ENCODE measurements around the gene IL10RA. TPM values are rescaled to one million over a fixed set of nuclear protein-coding genes. Genes with fewer than 3 reads are reported as not detected.

IL10RA gene
- total and polyA plus RNA-seq, 10 donors, result 32.9 to 239 (median 156) TPM

DNA sequence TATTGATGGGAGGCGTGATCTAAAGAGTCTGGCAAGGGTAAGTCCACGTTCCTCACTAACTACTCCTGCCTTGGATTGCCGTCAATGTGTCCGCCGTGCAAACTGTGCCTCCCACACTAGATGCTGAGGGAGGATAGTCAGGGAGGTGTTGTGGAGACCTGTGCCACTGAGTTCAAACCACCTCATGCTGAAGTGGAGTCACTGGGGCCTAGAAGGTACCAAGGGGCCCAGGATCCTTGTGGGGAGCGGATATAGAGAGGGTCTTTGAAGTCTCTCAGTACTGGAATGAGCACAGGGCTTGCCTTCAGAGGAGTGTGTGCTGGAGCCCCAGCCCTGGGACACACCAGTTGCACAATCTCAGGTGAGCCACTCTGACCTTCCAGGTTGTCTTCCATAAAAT, 63.6 kb downstream of the IL10RA start:
- Histone ChIP-seq H3K36me3 (no peaks in the 10 kb centered on the region), H3K4me3 (no peak overlapping the region), H3K27me3 (replicated peaks in 1 of 7) (no peaks in the 10 kb centered on the region), H3K9me3 (no peaks in the 10 kb centered on the region), H3K27ac (peak overlapping the region in 3 of 8 donors; percentile 67 to 81 (median 69)), H3K4me1 (peaks cover 4 to 69% (median 43%) of the 10 kb centered on the region in 6 donors)
- no peak for DNase-seq
- TF ChIP-seq, protein P1, sequence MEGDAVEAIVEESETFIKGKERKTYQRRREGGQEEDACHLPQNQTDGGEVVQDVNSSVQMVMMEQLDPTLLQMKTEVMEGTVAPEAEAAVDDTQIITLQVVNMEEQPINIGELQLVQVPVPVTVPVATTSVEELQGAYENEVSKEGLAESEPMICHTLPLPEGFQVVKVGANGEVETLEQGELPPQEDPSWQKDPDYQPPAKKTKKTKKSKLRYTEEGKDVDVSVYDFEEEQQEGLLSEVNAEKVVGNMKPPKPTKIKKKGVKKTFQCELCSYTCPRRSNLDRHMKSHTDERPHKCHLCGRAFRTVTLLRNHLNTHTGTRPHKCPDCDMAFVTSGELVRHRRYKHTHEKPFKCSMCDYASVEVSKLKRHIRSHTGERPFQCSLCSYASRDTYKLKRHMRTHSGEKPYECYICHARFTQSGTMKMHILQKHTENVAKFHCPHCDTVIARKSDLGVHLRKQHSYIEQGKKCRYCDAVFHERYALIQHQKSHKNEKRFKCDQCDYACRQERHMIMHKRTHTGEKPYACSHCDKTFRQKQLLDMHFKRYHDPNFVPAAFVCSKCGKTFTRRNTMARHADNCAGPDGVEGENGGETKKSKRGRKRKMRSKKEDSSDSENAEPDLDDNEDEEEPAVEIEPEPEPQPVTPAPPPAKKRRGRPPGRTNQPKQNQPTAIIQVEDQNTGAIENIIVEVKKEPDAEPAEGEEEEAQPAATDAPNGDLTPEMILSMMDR (IDR thresholded peaks at IDR 0.05 in 8 of 11, conservative IDR thresholded peaks at IDR 0.05 in 3 of 11), result no peak
- no peak for TF ChIP-seq POLR2A (IDR thresholded peaks at IDR 0.05)
- no peak for TF ChIP-seq POLR2AphosphoS5 (IDR thresholded peaks at IDR 0.05)
- intact Hi-C loops (cut with DNase I; ENCODE audit: low total_unique reads), result loop anchor here (5.0 to 10.0 kb wide), 4 partner anchors 97 to 622 kb away; no protein-coding TSS in a partner anchor
- 89 to 96% (median 93%) methylated on average over 6 of the region's 6 CpGs for WGBS, 5 donors

DNA sequence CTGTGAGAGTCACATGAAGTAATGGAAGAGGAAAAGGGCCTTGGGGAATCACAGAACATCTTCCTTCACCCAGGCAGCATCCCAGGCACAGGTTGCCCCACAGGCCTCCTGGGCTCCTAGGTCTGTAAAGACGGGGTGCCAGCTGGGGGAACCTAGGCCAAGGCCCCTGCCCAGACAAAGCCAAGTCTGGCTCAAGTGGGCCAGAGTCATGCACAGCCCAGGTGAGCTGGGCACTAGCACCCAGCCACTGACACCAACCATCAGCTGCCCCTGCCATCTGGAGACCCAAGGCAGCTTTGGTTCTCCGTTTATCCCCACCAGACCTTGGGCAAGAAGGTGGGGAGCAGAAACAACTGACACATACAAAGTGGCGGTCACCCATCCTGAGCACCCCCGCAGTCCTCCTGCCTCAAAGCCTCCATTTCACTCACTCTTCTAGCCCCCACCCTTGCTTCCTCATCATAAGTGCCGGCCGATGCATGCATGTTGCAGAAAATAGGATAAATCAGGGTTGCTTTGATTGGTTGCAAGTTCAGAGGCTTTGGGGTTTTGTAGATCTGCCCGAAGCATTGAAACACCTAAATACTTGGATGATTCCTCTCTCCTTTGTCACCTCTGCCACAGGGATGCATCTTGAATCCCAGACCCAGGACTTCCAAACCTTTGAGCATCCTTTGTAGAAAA, 64.2 kb downstream of the IL10RA start:
- DNase-seq, result no peak
- Histone ChIP-seq H3K27me3 (replicated peaks in 1 of 7) (no peaks in the 10 kb centered on the region), H3K4me3 (no peak overlapping the region), H3K9me3 (no peaks in the 10 kb centered on the region), H3K36me3 (no peaks in the 10 kb centered on the region), H3K27ac (peak overlapping the region in 5 of 8 donors; percentile 43 to 81 (median 67)), H3K4me1 (peaks cover 4 to 66% (median 43%) of the 10 kb centered on the region in 6 donors)
- intact Hi-C loops (cut with DNase I; ENCODE audit: low total_unique reads), result loop anchor here (5.0 to 10.0 kb wide), 3 partner anchors 206 to 623 kb away; no protein-coding TSS in a partner anchor
- 88 to 95% (median 89%) methylated on average over 7 of the region's 7 CpGs for WGBS, 5 donors
- TF ChIP-seq, protein P1 (IDR thresholded peaks at IDR 0.05 in 8 of 11, conservative IDR thresholded peaks at IDR 0.05 in 3 of 11), result no peak
- TF ChIP-seq POLR2AphosphoS5 (IDR thresholded peaks at IDR 0.05) (no peak), POLR2A (IDR thresholded peaks at IDR 0.05) (no peak)

Other genes with a start within 250 kb of the IL10RA start
- gene DSCAML1, start 189.2 kb upstream of the IL10RA start, total RNA-seq, result 10 to 100 TPM in 1 of 7 donors, 1 to 10 TPM in 5, under 1 TPM in 1; 0.54 to 10.7 (median 3.6) TPM
- under 1 TPM; 0.07 to 0.41 (median 0.35) TPM for gene DSCAML1, start 189.2 kb upstream of the IL10RA start, polyA plus RNA-seq
- 10 to 100 TPM in 2 of 7 donors, 1 to 10 TPM in 5; 4.7 to 20.0 (median 7.3) TPM for gene FXYD2, start 161.7 kb upstream of the IL10RA start, total RNA-seq
- 10 to 100 TPM in 1 of 3 donors, 1 to 10 TPM in 2; 8.3 to 18.4 (median 9.8) TPM for gene FXYD2, start 161.7 kb upstream of the IL10RA start, polyA plus RNA-seq
- gene FXYD6, start 109.7 kb upstream of the IL10RA start, total RNA-seq, result 100 to 1,000 TPM in 5 of 7 donors, 10 to 100 TPM in 2; 75.4 to 230 (median 140) TPM
- 10 to 100 TPM; 40.8 to 71.5 (median 51.4) TPM for gene FXYD6, start 109.7 kb upstream of the IL10RA start, polyA plus RNA-seq
- gene TMPRSS13, start 57.0 kb upstream of the IL10RA start, total RNA-seq, result 1 to 10 TPM in 6 of 7 donors, under 1 TPM in 1; 0.95 to 2.2 (median 1.7) TPM
- gene TMPRSS13, start 57.0 kb upstream of the IL10RA start, polyA plus RNA-seq, result 1 to 10 TPM; 1.3 to 1.9 (median 1.5) TPM
- gene TMPRSS4, start 90.7 kb downstream of the IL10RA start, total RNA-seq, result 1 to 10 TPM in 3 of 7 donors, under 1 TPM in 1, not detected in 3; 0.85 to 1.4 (median 1.2) TPM
- under 1 TPM; 0.09 to 0.26 (median 0.21) TPM for gene TMPRSS4, start 90.7 kb downstream of the IL10RA start, polyA plus RNA-seq
- gene SMIM35, start 100.6 kb downstream of the IL10RA start, total RNA-seq, result 1 to 10 TPM in 1 of 7 donors, under 1 TPM in 6; 0.20 to 1.3 (median 0.46) TPM
- under 1 TPM; 0.16 to 0.59 (median 0.33) TPM for gene SMIM35, start 100.6 kb downstream of the IL10RA start, polyA plus RNA-seq
- gene SCN4B, start 166.4 kb downstream of the IL10RA start, total RNA-seq, result 1 to 10 TPM in 1 of 7 donors, under 1 TPM in 4, not detected in 2; 0.23 to 1.9 (median 0.47) TPM
- gene SCN4B, start 166.4 kb downstream of the IL10RA start, polyA plus RNA-seq, result under 1 TPM; 0.06 to 0.37 (median 0.14) TPM
- gene SCN2B, start 190.2 kb downstream of the IL10RA start, total RNA-seq, result under 1 TPM in 3 of 7 donors, not detected in 4; 0.03 to 0.15 (median 0.14) TPM
- gene SCN2B, start 190.2 kb downstream of the IL10RA start, polyA plus RNA-seq, result under 1 TPM; 0.02 to 0.04 (median 0.03) TPM
- 100 to 1,000 TPM in 2 of 7 donors, 10 to 100 TPM in 5; 45.5 to 180 (median 91.3) TPM for gene JAML, start 238.6 kb downstream of the IL10RA start, total RNA-seq
- gene JAML, start 238.6 kb downstream of the IL10RA start, polyA plus RNA-seq, result 100 to 1,000 TPM in 1 of 3 donors, 10 to 100 TPM in 2; 18.2 to 154 (median 42.0) TPM

All from spleen (tissue), 11 donors.